GM19395 (cell line): Measurements from ENCODE around the gene LMO7.
"Not testable (repeated sequence)": the region's sequence is repeated elsewhere in the genome, so short reads cannot be mapped to it uniquely, and the experiment has no call there.

ENCODE experiments used
- ATAC-seq: cut with Tn5 transposase; IDR thresholded peaks from one replicate; pipeline ENCODE4 v1.9.1; 2021; ENCODE audit warnings: mild to moderate bottlenecking, moderate library complexity; ENCODE audit not compliant: unreplicated experiment

The LMO7 gene

GRCh38 chr13:75769141-75769905 lies 133.2 kb downstream of the LMO7 start:
- no peak for ATAC-seq

- ATAC-seq = no peak
These were observed 134.0 kb downstream of the LMO7 start for GRCh38 chr13:75770164-75770563.

GRCh38 chr13:75770592-75771011 lies 134.5 kb downstream of the LMO7 start:
- ATAC-seq = no peak

GRCh38 chr13:75771226-75771625 lies 135.1 kb downstream of the LMO7 start:
- ATAC-seq = no peak

- no peak for ATAC-seq
These were observed 135.7 kb downstream of the LMO7 start for GRCh38 chr13:75771818-75772217.

- ATAC-seq = no peak
These were observed 138.0 kb downstream of the LMO7 start for GRCh38 chr13:75774176-75774575.

GRCh38 chr13:75776550-75776949 lies 140.4 kb downstream of the LMO7 start:
- ATAC-seq = no peak

GRCh38 chr13:75779393-75779792 lies 143.3 kb downstream of the LMO7 start:
- ATAC-seq = no peak

GRCh38 chr13:75780103-75780502 lies 144.0 kb downstream of the LMO7 start:
- not testable (repeated sequence) for ATAC-seq

- no peak for ATAC-seq
These were observed 146.9 kb downstream of the LMO7 start for GRCh38 chr13:75782985-75783384.

GRCh38 chr13:75784003-75784402 lies 147.9 kb downstream of the LMO7 start:
- no peak for ATAC-seq

GRCh38 chr13:75785130-75785529 lies 149.0 kb downstream of the LMO7 start:
- ATAC-seq = no peak

- no peak for ATAC-seq
These were observed 151.3 kb downstream of the LMO7 start for GRCh38 chr13:75787249-75787928.

GRCh38 chr13:75788481-75788981 lies 152.4 kb downstream of the LMO7 start:
- ATAC-seq = no peak

GRCh38 chr13:75789451-75790197 lies 153.5 kb downstream of the LMO7 start:
- ATAC-seq = no peak

- ATAC-seq = no peak
These were observed 154.3 kb downstream of the LMO7 start for GRCh38 chr13:75790198-75790970.

GRCh38 chr13:75792526-75793187 lies 156.5 kb downstream of the LMO7 start:
- no peak for ATAC-seq

- ATAC-seq = not testable (repeated sequence)
These were observed 157.0 kb downstream of the LMO7 start for GRCh38 chr13:75793188-75793567.

GRCh38 chr13:75794663-75795062 lies 158.5 kb downstream of the LMO7 start:
- ATAC-seq = no peak

- no peak for ATAC-seq
These were observed 159.1 kb downstream of the LMO7 start for GRCh38 chr13:75795274-75795673.
